ENCODE results near the gene GPR62.

The GPR62 gene

GRCh38 chr3:51937611-51938450 lies 17.4 kb upstream of the GPR62 start:
- no peak for DNase-seq (ENCODE audit: low read depth in 2 of 2)

- DNase-seq (ENCODE audit: low read depth in 2 of 2), result no peak
These were observed 16.3 kb upstream of the GPR62 start for GRCh38 chr3:51938780-51939425.

- DNase-seq (ENCODE audit: low read depth in 2 of 2), result no peak
These were observed 14.3 kb upstream of the GPR62 start for GRCh38 chr3:51940648-51941462.

GRCh38 chr3:51941463-51941797 lies 13.8 kb upstream of the GPR62 start:
- DNase-seq (ENCODE audit: low read depth in 2 of 2), result no peak

GRCh38 chr3:51941798-51942602 lies 13.2 kb upstream of the GPR62 start, which contains the start of the genes PARP3 and RRP9:
PARP3 (plus strand) TSS chr3:51942363; CDS start chr3:51943356, 993 bp downstream.
RRP9 (minus strand) TSS chr3:51941904; CDS start chr3:51941867, 37 bp downstream.
- peak; percentile 99 to 100 for DNase-seq (ENCODE audit: low read depth in 2 of 2)

- peak; percentile 29 to 41 for DNase-seq (ENCODE audit: low read depth in 2 of 2)
These were observed 12.4 kb upstream of the GPR62 start for GRCh38 chr3:51942603-51943450.

- no peak for DNase-seq (ENCODE audit: low read depth in 2 of 2)
These were observed 11.5 kb upstream of the GPR62 start for GRCh38 chr3:51943451-51944391.

GRCh38 chr3:51944451-51945021 lies 10.6 kb upstream of the GPR62 start:
- DNase-seq (ENCODE audit: low read depth in 2 of 2), result no peak

- no peak for DNase-seq (ENCODE audit: low read depth in 2 of 2)
These were observed 9.9 kb upstream of the GPR62 start for GRCh38 chr3:51945031-51945840.

GRCh38 chr3:51945926-51946705 lies 9.1 kb upstream of the GPR62 start:
- DNase-seq (ENCODE audit: low read depth in 2 of 2), result no peak

- no peak for DNase-seq (ENCODE audit: low read depth in 2 of 2)
These were observed 8.4 kb upstream of the GPR62 start for GRCh38 chr3:51946796-51947195.

GRCh38 chr3:51947215-51947900 lies 7.8 kb upstream of the GPR62 start:
- DNase-seq (ENCODE audit: low read depth in 2 of 2), result no peak

GRCh38 chr3:51948016-51948580 lies 7.1 kb upstream of the GPR62 start:
- DNase-seq (ENCODE audit: low read depth in 2 of 2), result no peak

GRCh38 chr3:51949121-51949520 lies 6.1 kb upstream of the GPR62 start:
- DNase-seq (ENCODE audit: low read depth in 2 of 2), result no peak

GRCh38 chr3:51950899-51951298 lies 4.3 kb upstream of the GPR62 start:
- no peak for DNase-seq (ENCODE audit: low read depth in 2 of 2)

- no peak for DNase-seq (ENCODE audit: low read depth in 2 of 2)
These were observed 1.7 kb upstream of the GPR62 start for GRCh38 chr3:51953445-51953844.
